GM21423 (cell line): ENCODE data around the gene PARL.
A peak's percentile ranks its signal among the peaks of the same experiment; 100 is the strongest.

Source experiments
- ATAC-seq: cut with Tn5 transposase; IDR thresholded peaks from one replicate; pipeline ENCODE4 v1.9.1; 2021; ENCODE audit warnings: mild to moderate bottlenecking, moderate library complexity; ENCODE audit not compliant: unreplicated experiment

PARL gene

DNA sequence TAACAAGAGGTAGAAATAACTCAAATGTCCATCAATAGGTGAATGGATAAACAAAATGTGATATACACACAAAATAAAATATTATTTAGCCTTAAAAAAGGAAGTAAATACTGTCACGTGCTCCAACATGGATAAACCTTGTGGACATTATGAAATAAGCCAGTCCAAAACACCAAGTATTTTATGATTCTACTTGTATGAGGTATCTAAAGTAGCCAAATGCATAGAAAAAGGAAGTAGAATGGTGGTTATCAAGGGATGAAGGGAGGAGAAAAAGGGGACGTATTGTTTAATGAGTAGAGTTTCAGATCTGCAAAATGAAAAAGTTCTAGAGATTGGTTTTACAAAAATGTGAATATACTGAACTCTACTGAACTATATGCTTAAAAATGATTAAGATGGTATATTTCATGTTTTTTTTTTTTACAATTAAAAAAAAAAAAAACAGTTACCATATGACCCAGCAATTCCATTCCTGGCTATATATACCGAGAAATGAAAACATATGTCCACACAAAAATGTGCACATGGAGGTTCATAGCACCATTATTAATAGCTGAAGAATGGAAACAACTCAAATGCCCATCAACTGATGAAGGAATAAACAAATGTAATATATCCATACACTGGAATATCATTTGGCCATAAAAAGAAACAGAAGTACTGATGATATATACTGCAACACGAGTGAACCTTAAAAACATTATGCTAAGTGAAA, 30.2 kb downstream of the PARL start:
- no peak for ATAC-seq

DNA sequence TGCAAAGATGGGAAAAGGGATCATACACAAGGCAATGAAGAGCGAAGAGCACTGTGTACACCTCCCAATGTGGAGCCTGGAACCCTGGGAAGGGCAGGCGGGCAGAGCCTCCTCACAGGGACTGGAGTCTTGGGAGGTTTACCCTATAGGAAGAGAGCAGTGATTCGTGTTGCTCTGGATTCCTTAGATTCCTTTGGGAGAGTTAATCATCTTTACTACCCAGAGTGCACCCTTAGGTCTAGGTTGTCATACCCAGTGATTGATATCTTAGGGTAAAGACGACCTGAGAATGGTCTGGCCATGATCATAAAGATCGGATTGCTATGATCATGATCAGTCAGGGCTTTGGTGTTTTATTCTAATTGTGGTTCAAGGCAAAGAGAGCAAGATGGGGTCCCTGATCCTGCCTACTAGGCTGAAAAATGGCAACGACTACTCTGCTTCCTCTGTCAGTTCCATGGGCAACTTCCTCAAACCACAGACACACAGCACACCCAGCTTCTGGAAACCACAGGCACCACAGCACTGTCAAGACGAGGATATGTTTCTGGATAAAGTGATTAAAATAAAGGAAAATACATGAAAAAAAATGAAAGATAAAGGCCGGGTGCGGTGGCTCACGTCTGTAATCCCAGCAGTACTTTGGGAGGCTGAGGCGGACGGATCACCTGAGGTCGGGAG, 38.9 kb downstream of the PARL start:
- no peak for ATAC-seq

DNA sequence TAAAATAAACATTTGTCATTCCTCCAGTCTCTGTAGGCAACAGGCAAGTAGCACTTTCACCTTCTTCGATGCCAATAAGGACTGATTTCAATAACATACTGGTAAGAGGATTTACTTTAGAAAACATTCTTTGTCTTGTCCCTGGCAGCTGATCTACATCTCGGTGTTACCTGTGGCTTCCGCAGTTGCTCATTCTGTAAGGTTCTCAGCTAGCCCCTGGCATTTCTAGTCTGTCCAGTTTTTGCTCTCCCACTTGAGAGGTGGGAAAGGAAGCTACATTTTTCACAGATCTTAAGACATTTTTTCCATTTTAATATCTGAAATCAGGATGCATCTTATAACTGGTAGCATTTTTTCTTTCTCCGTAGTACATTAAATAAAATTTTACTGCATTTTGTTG, 39.6 kb downstream of the PARL start:
- no peak for ATAC-seq

DNA sequence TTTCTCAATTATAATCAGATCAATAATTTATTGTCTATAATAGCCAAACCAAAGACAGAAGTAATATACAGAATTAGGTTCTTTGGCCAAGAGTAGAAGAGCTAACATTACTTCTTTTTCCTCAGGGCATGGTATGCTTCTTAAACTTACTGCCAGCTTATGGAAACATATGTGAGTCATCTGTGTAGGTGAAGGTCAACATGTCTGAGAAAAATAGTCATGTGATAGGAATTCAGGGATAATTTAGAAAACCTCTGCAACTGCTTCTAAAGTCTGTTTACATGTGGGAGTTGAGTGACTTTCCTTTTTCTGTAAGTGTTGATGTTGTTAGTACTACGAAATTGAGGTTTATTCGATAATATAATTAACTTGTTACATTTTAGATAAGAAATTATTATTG, 40.1 kb downstream of the PARL start:
- no peak for ATAC-seq

DNA sequence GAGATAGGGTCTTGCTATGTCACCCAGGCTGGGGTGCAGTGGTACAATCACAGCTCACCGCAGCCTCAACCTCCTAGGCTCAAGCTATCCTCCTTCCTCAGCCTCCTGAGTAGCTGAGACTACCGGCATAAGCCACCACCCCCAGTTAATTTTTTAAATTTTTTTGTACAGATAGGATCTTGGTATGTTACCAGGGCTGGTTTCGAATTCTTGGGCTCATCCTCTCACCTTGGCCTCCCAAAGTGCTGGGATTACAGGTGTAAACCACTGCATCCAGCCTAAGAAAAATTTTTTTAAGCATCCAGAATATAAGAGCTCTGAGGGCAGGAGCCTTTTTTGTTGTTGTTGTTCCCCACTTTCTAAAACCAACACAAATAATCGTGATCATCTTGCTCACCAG, 44.9 kb downstream of the PARL start:
- ATAC-seq, result no peak

DNA sequence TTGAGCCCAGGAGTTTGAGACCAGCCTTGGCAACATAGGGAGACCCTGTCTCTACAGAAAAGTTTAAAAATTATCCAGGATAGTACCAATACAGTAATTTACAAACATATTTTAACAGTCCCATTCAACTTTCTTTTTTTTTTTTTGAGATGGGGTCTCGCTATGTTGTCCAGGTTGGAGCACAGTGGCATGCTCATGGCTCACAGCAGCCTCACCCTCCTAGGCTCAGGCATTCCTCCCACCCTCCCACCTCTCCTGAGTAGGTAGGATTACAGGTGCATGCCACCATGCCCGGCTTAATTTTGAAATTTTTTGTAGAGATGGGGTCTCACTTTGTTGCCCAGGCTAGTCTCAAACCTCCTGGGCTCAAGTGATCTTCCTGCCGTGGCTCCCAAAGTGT, 46.8 kb downstream of the PARL start:
- no peak for ATAC-seq

DNA sequence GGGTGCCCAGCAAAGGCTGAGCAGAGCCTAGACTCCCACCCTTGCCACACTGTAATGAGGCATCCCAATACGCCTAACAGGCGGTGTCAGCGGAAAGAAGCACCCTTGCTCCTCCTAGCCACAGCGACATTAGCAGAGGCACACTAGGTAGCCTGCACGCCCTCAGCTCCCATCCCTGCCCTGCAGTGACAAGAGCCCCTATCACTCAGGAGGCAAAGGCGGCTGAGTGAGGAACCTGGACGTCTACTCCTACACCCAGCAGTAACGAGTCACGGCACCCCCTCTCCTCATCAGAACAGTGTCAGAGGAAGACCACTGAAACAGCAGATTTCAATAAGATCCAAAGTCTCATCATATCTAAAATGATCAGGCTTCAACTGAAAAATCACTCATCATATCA, 47.3 kb downstream of the PARL start:
- no peak for ATAC-seq

DNA sequence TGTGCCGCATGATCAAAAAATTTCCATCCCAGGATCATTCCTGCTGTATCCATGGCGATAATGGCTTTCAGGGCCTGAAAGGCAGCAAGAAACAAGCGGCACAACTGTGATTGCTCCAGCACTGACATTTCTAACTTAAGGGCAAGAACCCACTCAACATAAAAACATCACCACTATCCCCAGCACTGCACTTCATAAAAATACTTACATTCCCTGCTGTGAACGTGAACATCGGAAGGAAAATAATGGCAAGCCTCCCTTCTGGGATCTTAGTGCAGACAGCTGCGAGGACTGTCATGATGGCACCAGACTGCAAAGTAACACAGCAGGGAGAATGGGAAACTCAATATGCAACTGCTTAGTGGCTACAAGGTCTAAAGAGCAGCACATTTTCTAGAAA, 51.2 kb downstream of the PARL start:
- ATAC-seq, result no peak

DNA sequence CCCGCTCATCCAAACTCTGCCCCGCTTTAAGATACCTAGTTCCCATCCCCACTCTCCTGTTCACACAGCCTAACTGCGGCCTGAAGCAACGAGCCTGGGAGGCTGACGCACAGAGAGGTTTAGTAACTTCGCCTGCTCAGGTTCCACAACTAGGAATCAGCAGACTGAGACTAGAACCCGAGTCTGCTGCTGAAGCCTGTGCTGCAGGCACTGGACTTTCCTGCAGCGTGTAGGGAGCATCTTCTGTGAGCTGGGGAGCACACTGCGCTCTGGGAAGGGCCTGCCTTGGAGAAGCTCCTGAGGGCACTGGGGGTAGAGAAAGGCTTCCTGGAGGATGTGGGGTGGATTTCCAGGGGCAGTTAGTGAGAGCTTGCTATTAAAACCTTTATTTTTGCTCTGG, 54.5 kb downstream of the PARL start:
- no peak for ATAC-seq

DNA sequence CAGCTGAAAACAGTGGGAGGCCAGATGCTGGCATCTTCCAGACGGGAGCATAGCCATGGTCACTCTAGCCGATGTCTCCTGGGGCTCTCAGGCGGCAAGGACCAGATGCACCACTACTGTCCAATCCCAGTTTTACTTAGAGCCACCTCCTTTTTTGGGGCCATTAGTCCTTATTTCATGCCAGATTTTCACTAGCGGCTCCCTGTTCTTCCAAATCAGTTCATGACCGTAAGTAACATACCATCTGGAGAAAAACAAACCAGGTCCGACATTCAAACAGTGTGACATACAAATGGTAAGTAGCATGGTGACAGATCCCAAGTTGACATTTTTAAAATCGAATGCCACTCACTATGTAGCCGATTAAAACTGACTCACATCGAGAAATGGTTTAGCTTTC, 55.2 kb downstream of the PARL start:
- ATAC-seq, result no peak

DNA sequence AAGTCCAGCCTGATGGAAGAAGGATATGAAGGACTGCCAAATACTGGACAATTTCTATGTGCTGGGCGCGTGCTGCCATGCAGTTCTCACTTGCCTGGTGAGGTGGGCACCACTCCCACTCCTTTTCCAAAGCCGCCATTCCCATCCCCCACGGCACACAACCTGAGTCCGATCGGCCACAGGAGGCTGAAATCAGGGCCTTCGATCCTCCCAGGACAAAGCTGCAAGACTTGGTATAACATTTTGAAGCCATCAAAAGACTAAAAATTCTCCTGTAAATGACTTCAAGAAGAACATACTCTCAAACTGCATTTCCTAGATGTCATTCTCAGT, 56.2 kb downstream of the PARL start:
- no peak for ATAC-seq

DNA sequence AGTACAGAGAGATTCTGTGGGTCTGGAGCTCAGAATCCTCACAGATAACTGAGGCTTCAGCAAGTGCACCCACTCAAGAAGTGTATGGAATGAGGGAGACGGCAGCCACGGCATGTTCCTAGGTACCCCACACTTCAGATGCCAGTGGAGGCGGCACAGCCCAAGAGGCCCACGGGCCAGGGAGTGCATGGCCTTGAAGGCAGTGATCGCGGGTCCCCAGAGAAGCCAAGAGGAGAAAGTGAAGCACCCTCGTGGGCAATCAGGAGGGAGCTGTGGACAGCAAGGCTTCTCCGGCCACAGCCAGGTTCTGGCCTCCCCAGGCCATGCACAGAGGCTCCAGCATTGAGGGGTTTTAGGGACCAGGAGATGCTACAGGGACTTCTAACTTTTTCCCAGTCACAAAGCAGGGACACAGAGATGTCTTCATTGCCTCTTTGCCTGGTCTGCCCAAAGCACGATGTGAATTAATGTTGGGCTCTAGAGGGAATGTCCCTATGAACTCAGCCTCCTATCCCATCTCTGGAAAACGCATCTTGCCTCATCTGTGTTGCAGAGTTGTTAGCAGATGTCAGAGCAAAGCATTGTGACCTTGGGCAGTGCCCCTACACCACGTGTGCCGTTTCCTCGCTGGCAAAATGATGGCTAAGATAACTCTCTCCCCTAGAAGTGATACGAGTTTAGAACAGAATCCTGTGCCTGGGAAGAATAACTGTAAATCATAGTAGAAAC, 56.7 kb downstream of the PARL start:
- ATAC-seq, result no peak

DNA sequence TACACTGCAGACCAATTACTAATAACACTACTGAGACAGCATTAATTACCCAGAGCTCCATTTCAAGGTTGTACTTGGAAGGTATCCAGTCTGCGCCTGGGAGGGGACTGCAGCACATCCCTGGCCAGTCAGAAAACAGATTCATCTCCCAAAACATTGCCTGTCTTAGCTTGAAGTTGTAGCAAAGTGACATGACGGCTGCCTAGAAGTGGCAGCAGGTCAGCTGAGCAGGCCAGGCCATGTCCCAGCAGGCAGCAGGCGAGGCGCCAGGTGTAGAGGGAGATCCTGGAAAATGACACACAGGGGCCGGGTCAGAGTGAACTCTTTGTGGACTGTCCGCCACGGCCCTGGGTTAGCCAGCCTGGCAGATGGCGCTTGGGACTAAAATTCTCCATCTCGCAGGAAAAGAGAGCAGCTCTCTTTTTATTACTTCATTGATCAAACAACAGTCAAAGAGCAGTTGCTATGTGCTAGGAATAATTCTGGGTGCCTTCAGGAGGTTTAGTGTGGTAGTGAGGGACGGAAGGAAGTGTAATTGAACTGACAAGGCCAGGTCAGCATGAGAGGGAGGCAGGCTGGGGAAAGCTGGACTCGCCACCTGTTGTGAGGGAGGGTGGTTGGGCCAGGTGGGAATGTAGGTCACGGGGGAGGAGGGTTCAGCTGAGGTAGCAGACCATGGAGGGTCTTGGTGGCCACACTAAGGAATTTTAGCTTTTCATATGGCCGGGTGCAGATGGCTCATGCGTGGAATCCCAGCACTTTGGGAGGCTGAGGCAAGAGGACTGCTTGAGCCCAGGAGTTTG, 58.0 kb downstream of the PARL start:
- no peak for ATAC-seq

DNA sequence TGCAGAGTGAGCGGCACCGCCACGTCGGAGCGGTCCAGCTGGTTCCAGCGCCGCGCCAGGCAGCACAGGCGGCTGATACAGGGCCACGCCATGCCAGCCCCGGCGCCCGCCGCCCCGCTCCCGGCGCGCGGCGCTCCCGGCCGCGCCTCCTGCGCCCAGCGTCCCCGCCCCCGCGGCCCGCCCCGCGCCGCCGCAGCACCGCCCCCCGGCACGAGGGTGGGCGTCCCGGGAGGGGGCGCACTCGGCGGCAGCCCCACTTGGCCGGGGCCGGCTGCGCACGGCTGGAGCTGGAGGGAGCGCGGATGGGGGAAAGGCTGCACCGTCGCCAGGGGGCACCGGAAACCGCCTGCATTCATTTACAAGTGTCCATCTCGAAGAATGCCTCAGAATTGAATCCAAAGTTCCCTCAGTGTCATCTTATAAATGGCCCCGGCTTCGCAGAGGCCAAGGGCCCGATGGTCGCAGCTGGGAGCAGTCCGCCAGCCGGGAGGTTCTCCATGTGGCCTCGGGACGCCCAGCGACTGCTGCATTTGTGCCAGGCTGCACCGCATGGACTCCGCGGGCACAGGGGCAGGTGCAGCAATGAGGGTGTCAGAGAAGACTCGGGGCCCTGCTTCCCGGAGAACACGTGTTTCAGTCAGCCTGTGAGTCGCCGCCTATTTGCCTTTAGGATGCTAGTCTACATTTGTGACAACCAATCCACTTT, 59.1 kb downstream of the PARL start, which contains the start of gene MAP6D1:
MAP6D1 (minus strand) TSS at position 122 of the 706 bp plus-strand sequence; CDS start at position 92, 30 bp downstream.
- ATAC-seq, result peak; percentile 54

DNA sequence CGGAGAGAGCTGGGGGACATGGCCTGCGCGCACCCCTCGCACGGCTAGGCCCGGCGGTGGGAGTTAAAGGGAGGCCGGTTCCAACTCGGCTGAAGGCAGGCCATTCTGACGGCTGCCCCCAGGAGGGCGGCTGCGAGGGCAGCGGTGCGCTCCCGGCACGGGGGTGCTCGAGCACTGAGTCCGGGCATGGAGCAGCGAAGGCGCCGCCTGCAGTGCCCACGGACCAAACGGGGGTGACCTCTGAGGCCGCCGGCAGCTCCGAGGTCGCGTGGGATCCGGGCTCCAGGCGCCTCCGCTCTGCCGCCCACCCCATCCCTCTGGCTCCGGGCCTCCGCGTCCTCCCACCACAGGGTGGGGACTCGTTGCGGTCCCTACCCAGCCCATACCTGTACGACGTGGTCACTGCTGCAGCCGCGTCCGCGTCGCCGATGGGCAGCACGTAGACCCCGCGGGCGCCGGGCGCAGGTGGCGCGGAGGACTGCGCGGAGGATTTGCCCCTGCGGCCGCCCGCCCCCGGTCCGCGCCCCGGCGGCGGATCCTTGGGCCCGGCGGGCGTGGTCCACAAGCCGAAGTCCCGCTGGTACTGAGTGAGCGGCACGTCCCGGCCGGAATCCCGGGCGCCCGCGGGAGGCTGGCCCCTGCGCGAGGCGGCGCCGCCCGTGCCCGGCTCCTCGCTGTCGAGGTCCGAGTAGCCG, 59.8 kb downstream of the PARL start:
- ATAC-seq, result peak; percentile 22

DNA sequence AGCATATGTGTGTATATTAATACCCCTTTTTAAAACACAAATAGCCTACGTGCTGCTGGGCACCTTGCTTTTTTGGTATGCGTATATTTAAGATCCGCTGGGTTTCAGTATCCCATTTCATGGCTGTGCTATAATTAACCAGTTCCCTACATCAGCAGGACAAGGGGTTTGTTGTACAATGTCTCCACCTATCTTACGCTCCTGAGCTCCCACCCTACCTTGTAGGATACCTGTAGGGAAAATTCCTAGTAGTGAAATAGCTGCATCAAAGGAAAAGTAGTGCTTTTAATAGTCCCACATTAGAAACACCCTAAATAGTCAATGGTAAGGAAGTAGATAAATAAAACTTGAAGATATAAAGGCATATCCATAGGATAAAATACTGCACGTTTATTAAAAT, 60.7 kb downstream of the PARL start:
- no peak for ATAC-seq

DNA sequence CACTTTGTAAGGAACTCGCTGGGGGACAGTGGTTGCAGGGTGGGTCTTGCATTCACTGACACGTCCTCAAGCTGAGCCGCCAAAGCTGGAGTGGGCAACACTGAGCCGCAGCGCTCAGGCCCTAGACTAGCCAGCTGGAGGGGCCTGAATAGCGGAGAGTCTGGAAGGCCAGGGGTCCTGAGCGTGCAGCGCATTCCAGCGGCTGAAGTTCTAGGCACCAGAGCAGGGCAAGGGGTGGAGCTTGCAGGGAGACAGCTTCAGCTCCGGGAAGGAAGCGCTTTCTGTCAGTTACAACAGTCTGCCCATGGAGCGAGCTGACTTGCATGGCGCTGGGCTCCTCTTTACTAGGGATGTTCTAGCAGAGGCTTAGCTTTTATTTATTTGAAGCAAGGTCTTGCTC, 62.0 kb downstream of the PARL start:
- ATAC-seq, result no peak

DNA sequence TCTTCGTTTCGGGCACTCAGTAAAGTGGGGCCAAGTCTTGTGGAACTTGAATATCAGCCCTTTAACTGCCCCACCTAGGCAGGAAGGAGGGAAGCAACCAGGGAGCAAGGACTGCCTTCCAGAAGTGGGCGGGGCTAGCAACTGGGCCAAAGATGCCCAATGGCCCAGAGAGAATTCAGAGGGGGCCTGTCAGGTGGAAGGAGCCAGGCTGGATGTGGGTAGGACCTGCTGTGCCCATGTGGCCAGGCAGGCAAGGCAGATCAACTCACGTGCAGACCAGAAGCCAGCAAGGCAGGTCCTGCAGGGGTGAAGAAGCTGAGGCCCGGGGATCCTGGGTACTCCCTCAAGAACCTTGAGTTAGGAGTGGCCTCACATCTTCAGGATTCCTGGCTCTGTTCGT, 64.8 kb downstream of the PARL start:
- ATAC-seq, result no peak

DNA sequence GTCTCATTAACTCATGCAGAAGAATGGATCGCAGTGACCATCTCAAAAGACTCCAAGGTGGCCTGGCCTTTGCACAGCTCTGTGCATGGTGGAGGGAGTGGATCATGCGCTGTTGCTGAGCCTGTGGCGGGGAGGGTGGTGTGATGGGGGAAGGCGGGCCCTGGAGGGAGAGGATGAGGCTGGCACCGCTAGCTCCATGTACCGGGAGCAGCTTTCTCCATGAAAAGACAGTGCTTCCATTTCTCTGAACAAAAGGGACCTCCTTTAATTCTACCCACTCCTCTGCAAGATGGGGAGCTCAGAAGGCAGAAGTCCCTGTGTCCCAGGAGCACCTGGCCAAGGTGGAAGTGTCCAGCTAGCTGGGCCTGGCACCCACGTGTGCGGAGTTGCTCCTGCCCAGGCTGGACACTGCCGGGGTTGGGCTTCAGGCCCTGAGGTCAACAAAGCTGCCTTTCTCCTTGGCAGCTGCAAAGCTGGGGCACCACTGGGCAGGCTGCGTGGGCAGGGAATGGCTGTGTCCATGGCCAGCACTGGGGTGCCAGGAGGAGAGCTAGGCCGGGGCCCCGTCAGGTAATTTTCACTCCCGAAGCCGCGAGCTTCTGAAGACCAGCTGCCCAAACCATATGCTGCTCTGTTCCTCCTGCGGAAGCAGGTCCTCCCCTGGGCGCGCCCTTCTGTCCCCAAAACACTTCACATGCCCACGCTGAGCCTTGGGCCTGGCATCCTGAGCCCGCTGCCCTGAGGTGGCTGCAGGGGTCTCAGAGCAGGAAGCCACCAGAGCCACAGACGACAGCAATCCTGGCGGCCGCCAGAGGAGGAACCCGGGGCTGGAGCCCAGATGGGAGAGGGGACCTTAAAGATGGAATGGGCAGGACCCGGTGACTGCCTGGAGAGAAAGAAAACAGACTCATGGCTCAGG, 65.7 kb downstream of the PARL start:
- ATAC-seq, result no peak
